DMS 273 treated with DMSO at 0.1 percent for 48 hours (cell line): ENCODE data around the gene CNFN.
A peak's percentile ranks its signal among the peaks of the same experiment; 100 is the strongest.

Experiments
- DNase-seq: peaks from one replicate; lab custom pipeline; 2025; lab: John Stamatoyannopoulos, UW

The CNFN gene, protein sequence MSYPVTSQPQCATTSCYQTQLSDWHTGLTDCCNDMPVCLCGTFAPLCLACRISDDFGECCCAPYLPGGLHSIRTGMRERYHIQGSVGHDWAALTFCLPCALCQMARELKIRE

DNA sequence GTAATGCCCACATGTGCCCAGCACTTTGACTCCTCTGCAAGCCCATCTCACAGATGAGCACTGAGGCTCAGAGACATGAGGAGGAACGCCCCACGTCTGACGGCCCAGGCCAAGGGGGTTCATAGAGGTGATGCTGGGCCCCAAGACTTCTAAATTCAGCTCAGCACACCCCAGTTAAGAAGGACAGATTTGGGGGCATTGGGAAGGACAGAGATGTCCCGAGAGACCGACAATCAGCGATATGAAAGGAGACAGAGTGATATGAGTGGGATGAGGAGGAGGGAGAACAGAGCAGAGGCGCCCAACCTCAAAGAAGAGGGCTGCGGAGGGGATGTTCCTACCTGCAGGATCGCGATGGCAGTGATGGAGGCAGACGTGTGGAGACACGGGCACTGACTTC, at the start of gene CNFN:
TSS of gene CNFN (minus strand) at position 399 of the 400 bp plus-strand sequence. CDS start 1,260 bp downstream, outside the sequence.
- DNase-seq: no peak

DNA sequence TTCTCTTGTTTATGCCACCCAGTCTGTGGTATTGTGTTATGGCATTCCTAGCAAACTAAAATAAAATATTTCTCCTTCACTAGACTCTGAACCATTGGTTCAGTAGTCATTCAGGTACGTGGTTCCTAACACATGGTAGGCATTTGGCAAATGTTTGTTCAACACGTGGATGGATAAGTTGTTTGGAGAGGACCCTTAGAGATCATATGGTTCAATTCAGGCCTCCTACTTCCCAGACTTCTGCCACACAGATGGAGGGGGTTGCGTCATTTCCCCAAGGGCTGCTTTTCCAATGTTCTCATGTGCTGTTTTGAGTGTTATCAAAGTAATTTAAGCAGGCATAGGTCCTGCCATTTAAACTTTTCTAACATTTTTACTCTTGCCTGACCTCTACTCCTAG, 45.9 kb upstream of the CNFN start:
- peak; percentile 92 for DNase-seq

DNA sequence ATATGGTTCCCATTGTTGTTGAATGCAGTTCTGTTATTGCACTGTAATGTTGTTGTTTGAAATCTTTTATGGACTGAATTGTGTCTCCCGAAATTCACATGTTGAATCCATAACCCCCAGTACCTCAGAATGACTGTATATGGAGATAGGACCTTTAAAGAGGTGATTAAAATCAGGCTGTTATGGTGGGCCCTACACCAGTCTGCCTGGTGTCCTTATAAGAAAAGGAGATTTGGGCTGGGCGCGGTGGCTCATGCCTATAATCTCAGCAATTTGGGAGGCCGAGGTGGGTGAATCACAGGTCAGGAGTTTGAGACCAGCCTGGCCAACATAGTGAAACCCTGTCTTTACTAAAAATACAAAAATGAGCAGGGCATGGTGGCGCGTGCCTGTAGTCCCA, 45.2 kb upstream of the CNFN start:
- no peak for DNase-seq

DNA sequence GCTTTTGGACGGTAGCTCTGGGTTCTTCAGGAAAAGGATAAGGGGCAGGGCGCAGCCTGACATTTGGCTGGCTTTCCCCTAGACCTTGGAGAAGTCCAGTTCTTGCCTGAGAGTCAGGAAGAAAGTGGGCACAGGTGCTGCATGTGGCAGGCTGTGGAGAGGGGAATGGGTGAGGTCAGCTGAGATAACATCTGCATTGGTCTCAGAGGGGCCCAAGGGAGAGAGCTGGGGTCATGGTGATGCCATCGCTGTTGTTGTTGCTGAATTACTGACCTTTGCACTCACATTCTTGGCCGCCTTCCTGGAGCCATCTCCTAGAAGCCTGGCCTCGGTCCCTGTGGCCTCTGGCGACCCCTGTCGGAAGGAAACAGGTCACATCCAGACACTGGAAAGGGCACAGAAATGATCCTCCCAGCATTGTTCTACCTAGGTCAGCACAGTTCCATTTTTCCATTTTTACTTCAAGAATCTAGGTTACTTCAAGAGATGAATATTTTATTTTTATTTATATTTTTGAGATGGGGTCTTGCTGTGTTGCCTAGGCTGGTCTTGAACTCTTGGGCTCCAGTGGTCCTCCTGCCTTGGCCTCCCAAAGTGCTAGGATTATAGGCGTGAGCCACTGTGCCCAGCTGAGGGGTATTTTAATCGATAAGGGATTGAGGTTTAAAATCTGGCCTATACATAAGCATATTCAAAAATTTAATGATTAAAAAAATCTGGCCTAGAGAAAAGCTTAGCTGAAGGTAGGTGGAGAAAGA, 43.6 kb upstream of the CNFN start:
- DNase-seq: peak; percentile 35

DNA sequence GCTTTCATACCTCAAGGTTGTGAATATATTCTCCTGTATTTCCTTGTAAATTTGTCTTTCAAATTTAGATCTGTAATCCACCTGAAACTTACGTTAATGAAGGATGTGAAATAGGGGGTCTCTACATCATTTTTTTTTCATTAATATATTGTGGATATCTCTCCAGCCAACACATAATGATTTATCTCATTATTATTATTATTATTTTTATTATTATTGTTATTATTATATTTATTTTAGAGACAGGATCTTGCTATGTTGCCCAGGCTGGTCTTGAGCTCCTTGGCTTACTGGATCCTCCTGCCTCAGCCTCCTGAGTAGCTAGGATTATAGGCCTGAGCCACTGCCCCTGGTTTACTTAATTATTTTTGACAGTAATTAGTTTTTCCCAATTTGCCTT, 41.4 kb upstream of the CNFN start:
- no peak for DNase-seq

DNA sequence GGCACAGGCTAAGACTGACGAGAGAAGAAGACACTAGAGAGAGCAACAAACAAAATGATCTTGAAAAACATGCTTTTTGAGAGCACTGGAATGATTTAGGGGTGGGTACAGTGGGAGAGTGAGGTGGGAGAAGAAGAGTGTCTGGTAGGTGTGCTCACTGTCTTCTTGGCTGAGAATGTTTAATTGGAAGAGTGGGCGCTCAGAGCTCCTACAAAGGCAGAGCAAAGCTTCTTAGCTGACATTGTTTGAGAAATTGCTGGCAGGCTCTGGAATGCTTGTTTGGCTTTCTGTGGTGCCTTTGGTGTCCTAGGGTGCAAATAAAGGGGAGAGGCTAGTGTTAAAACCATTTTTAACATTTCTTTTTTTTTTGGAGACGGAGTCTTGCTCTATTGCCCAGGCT, 38.6 kb upstream of the CNFN start:
- DNase-seq: no peak

DNA sequence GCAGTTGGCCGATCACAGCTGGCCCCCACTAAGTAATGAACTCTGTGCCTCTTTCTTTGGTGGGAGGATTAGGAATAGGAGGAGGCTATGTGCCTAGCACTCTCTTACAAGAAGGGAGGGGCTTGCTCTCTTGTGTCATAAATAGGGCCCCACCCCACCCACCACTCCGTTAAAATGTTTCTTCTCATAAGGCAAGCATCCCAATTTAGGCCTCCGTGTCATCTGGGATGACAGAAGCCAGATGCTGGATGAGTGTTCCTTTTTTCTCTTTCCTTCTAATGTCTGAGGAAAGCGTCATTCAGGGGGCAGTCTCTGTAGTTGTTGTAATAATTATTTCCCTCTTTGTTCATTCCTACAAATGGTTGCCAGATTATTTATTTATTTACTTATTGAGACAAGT, 37.2 kb upstream of the CNFN start, which contains the start of gene LIPE:
TSS of gene LIPE (minus strand) at position 76 of the 400 bp plus-strand sequence. CDS start 239 bp downstream, outside the sequence.
- no peak for DNase-seq

DNA sequence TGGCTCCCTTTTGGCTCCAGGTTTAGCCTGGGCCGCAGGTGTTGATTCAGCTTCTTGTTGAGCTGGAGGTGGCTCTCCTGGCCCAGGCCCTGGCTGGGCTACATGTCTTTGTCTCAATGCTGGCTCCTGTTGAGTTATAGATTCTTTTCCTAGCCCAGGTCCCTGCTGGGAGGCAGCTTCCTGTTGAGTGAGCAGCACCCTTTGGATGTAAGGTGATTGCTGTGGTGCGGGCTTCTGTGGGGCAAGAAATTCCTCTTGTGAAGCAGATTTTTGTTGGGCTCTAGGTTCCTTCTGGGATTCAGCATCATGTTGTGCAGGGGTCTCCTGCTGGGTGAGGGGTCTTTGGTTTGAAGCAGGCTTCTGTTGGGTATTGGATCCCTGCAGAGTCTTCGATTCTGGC, 36.5 kb upstream of the CNFN start:
- DNase-seq: no peak

DNA sequence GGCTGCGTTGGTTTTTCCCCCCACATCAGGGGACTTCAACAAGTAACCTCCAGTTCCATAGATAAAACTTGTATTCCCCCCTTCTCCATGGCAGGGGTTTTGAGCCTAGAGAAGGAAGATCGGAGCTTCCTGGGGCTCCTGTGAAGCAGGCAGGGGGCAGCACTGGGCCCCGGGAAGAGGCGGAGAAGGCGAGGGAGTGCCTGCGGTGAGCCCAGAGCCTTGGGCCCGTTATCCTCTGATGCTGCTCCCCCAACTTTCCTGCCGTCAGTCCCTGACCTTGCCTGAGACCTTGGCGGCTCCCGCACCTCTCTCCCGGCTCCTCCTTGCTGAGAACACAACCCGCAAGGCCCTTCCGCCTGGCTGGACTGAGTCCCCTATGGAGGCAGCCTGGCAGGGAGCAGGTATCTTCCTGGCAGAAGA, 34.6 kb upstream of the CNFN start:
- no peak for DNase-seq

DNA sequence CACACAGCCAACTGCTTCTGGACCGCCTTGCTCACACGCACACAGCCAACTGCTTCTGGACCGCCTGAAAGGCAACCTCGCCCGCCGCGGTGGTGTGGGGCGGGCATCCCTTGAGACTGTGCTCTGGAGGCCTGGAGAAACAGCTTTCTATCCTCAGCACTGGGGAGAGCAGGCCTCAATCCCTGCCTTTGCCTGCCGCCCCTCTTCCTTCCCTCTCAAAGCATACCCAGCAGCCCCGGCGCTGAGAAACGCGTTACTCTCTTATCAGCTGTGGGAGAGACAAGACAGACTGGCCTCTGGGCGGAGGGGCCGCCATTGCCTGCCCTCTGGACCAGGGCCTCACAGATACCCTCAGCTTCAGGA, 34.2 kb upstream of the CNFN start:
- no peak for DNase-seq

DNA sequence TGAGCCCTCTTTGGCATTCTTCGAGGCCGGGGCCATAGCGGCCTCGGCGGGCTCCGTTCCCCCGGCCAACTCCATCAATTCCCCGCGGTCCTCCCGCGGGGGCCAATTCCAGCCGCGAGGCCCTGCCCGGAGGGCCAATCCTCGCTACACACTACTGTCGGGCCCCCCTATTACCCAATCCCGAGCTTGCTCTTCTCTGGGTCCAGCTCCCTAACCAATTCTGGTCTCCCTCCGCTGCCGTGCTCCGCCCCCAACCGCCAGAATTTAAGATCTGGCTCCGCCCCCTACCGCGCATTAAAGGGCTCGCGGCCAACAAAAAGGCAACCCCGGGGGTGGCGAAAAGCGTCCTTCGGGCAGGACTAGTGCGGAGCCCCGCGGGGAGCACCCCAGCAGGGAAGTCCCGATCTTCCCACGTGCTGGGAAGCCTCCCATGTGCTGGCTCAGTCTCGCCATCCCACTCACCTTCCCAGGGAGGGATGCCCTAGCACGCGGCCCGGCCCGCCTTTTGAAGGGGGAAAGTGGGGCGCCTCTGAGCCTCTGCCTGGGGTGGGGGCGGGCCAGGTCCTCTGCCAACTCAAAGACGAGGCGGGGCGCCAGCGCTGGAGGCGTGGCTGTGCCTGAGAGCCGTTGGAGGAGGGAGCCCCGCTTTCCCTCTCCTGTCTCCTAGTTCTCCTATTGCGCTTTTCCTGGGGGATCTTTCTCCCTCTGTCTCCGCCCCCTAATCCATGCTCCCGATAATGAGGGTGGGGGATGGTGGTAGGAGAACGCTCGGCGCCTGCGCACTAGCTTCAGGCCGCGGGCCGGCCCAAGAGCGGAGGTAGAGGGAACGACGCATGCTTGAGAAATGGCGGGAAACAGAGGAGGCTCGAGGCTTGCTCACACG, 33.6 kb upstream of the CNFN start:
- DNase-seq: no peak

DNA sequence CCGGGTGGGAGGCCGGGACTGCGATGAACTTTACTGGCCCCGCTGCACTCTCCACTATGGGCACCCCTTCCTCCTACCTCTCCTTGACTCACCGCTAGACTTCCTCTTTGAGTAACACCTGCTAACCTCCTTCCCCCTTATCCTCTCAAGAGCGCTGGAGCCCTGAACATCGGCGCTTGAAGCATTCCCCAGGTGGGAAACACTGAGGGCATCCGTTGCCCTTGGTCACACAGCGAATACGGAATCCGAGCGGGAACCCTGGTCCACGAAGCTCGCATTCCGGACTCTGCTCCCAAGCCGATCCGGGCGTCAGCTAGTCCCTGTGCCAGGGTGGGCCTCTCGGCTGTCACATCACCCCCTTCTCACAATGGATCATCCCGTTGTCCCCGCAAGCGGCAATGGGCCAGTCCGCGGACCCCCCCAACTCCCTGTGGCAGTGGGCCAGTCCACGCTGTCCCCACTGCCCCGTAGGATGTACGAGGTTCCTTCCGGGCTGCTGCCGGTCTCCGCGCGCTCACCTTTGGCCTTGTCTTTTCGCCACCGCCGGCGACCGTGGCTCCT, 32.9 kb upstream of the CNFN start:
- no peak for DNase-seq

DNA sequence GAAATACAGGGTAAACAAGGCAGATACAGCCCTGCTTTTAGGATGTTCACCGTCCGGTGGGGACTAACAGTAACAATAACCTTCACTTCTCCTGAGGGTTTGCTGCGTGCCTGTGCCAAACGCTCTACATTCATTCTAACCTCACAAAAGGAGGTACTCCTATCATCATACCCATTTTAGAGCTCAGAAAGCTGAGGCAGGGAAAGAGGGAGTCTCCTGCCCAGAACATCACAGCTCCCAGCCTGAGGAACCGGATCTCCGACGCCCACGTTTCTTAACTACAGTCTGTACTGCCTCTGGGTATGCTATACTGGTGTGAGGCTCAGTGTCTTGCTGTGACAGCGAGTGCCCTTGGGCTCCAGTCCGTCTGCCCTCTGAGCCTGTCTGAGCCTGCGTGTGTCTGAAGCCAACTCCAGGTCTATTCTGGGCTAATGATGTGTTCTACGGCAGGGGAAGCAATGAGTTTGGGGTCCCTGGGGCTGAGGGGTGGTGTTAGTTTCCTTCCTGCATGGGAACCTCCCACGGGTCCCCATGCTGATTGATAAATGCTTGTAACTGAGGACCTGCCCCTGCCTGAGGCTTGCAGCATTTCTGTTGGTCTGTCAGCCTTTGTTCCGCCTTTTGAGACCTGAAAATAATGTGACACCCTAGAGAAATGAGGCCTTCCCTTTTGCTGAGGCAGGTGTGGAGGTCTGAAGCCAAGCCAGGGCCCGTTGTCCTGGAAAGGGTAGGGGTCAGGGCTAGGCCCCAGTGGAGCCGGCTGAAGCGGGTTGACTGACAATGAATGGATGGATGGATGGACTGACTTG, 32.2 kb upstream of the CNFN start:
- no peak for DNase-seq

DNA sequence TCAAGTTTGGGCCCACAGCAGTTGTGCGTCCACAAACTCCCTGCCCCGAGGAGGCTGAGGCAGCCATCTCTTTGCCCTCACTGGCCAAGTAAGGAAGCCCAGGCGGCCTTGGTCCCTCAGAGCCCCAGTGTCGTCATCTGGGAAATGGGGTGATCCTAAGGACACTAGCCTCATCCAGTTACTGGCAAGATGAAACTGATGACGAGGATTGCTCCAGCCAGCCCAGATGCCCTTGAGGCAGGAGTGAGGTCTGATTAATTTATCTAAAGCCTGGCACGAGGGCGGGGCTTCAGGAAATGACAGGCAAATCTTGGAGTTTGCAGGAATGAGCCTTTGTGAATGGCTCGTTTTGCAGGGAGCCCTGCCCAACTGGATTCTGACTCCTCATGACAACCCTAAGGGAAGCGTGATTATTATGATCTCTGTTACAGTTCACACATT, 31.5 kb upstream of the CNFN start:
- no peak for DNase-seq

DNA sequence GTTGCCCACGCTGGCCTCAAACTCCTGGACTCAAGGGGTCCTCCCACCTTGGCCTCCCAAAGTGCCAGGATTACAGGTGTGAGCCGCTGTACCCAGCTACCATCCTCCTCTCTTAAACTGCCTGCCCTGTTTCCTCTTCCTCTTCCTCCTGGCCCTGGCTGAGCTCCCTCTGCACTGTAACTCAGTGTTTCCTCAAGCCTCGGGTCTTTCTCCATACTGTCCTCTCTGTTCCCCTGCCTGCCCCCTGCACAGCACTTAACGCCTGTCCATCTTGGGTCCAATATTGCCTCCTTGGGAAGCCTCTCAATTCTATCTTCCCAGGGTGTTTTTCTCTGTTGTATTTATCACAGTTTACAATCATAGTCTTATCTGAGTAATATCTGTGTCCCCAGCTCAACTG, 31.0 kb upstream of the CNFN start:
- no peak for DNase-seq

DNA sequence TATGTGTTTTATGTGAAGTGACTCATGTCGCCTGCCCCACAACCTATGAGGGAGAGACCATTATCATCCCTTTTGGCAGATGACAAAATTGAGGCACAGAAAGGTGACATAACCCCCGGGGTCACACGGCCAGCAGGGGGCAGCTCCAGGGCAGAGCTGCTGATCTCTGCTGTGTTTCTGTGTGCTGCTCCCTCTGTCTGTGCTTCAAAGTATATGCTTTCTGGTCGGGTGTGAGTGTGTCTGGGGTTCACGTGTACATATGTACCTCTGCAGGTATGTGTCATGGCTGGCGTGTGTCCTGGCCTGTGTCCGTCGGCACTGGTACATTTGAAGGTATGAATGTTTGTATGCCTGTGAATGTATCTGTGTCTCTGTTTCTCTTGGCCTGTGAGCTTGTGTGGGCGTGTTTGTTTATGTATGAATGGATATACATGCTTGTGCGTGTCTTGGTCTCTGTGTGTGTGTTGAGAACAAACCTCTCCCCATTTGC, 30.0 kb upstream of the CNFN start:
- peak; percentile 50 for DNase-seq

DNA sequence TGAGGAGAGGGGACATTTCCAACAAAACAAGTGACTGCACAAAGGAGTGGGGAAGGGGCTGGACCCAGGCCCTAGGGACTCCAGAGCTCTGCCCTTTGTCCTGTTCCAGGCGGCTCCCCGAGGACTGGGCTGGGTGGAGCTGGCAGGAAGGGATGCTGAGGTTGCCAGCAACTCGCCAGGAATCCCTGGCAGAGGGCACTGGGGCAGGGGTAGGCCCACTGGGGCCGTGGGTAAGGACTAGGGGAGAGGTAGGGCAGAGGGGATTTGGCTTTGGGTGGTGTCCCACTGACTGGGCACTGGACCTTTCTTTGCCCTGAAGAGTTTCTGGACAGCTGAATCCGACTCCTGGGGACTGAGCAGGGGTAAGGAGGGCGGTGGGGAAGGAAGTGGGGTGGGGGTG, 29.2 kb upstream of the CNFN start:
- no peak for DNase-seq

DNA sequence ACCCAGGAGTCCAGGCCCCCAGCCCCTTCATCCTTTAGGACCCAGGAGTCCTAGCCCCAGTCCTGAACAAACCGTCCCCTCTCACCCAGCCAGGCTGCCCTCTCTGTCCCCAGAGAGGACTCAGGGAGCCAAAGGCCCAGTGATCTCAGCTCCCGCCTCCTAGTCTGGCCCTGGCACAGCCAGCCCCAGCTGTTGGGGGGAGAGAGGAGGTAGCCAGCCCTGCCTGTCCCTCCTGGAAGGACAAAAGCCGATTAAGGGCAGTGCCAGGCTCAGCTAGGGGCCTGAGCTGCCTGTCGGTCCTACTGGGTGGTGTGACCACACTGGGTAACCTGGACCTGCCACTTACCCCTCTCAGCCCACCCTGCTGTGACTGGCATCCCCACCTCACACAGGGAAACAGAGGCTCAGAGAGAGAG, 22.6 kb upstream of the CNFN start:
- no peak for DNase-seq

DNA sequence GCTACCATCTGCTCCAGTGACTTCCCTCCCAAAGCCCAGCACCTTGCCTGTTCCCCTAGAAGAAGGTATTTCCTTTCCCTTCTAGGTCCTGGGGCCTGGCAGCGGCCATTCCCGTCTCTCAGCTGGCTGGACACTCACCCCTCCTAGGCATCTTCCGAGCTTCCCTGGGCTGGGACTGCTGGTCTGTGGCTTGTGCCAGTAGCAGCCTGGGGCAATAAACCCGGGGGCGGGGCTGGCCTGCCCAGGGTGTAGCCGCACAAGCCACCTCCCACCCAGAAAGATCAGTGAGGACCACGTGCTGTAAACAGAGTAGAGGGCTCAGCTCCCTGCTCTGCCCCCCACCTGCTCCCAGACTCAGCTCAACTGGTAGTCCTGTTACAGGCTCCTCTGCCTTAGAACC, 22.1 kb upstream of the CNFN start:
- peak; percentile 22 for DNase-seq

DNA sequence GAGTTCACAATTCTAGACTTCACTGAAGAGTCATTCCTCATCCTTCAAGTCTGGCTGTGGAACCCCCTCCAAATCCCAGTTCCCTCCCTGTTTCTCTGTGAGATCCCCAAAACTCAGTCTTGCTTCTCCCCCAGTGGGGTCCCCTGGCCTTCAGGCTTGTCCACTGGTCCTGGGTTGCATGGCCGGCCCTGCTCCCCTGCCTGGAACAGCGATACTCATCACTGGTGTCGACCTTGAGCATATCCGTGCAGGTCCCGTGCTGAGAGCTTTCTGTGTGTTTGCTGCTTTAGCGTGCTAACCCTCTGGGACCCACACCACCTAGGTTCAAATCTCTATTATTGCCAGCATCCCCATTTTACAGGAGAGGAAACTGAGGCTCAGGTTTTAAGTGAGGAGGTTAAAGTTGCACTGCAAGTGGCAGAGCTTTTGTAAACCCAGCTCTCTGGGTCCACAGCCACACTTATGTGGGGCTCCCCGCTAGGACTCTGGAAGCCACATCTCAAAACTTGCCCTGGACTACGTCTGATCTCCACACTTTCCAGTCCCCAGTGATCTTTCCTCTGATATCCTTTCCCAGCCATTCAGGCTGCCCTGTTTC, 21.6 kb upstream of the CNFN start:
- no peak for DNase-seq

DNA sequence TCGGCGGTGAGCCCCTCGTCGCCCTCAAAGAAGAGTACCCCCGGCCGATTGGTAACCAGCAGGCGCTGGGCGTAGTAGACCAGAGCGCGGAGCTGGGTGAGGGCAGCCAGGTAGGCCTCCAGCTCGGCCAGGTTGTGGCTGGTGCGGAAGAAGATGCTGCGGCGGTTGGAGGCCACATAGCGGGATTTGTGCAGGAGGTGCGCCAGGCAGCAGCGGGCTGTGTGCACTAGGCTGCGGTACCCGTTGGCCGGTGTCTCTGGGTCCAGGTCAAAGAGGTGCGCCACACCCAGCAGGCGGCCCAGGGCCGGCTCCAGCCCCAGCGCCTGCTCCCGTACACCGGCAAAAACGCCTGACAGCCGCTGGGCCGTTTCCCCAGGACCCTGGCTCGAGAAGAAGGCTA, 20.3 kb upstream of the CNFN start:
- no peak for DNase-seq
